ENCODE measurements around the gene ABI3. TPM values are rescaled to one million over a fixed set of nuclear protein-coding genes. Genes with fewer than 3 reads are reported as not detected.

ABI3 gene
- total and polyA plus RNA-seq, 8 donors: 1.3 to 72.4 (median 6.8) TPM

- WGBS, 5 donors: 51 to 61% (median 60%) methylated on average over 6 of the region's 6 CpGs
- H3K36me3 ChIP-seq: no peaks in the 10 kb centered on the region
- TF ChIP-seq CTCF (IDR thresholded peaks at IDR 0.05): no peak
- TF ChIP-seq EP300 (IDR thresholded peaks at IDR 0.05): no peak
- no peak for TF ChIP-seq POLR2A (IDR thresholded peaks at IDR 0.05)
- no peak for TF ChIP-seq POLR2AphosphoS5 (IDR thresholded peaks at IDR 0.05)
- no peaks in the 10 kb centered on the region for H3K9me3 ChIP-seq
- intact Hi-C loops (cut with DNase I; ENCODE audit: low total_unique reads): loop anchor here (5.0 to 10.0 kb wide), 2 partner anchors 47 to 64 kb away; no protein-coding TSS in a partner anchor
- H3K27me3 ChIP-seq: peaks cover 8 to 66% (median 41%) of the 10 kb centered on the region in 3 donors
- no peak for DNase-seq
- no peak overlapping the region for H3K27ac ChIP-seq
- peak overlapping the region in 2 of 4 donors; percentile 49 to 60 for H3K4me3 ChIP-seq
- peaks cover 14 to 39% (median 28%) of the 10 kb centered on the region in 4 donors for H3K4me1 ChIP-seq
Measured at GRCh38 chr17:49229076-49229804, 18.7 kb downstream of the ABI3 start.

GRCh38 chr17:49229805-49230600, 19.5 kb downstream of the ABI3 start:
- intact Hi-C loops (cut with DNase I; ENCODE audit: low total_unique reads): loop anchor here (5.0 to 10.0 kb wide), 2 partner anchors 48 to 65 kb away; no protein-coding TSS in a partner anchor
- peaks cover under 1 to 58% (median 33%) of the 10 kb centered on the region in 3 donors for H3K27me3 ChIP-seq
- H3K36me3 ChIP-seq: no peaks in the 10 kb centered on the region
- H3K27ac ChIP-seq: peak overlapping the region in 2 of 5 donors; percentile 32 to 46
- TF ChIP-seq EP300 (IDR thresholded peaks at IDR 0.05): no peak
- TF ChIP-seq POLR2AphosphoS5 (IDR thresholded peaks at IDR 0.05): no peak
- TF ChIP-seq CTCF (IDR thresholded peaks at IDR 0.05): no peak
- TF ChIP-seq POLR2A (IDR thresholded peaks at IDR 0.05): no peak
- 3 to 8% (median 7%) methylated on average over 27 to 36 of the region's 36 CpGs for WGBS, 5 donors
- peak overlapping the region; percentile 49 to 60 (median 54) for H3K4me3 ChIP-seq
- no peaks in the 10 kb centered on the region for H3K9me3 ChIP-seq
- peaks cover 8 to 32% (median 21%) of the 10 kb centered on the region in 4 donors for H3K4me1 ChIP-seq
- no peak for DNase-seq

GRCh38 chr17:49230636-49231562, 20.4 kb downstream of the ABI3 start, which contains the start of gene PHOSPHO1:
Gene PHOSPHO1 (minus strand): TSS chr17:49230787. CDS start chr17:49226691, 4,096 bp downstream.
- no peaks in the 10 kb centered on the region for H3K9me3 ChIP-seq
- peaks cover 8 to 32% (median 20%) of the 10 kb centered on the region in 4 donors for H3K4me1 ChIP-seq
- peak within 1 kb of the TSS in 3 of 5 donors; percentile 11 to 46 (median 32) for H3K27ac ChIP-seq
- WGBS, 5 donors: 3 to 11% (median 4%) methylated on average over 15 to 58 of the region's 58 CpGs
- intact Hi-C loops (cut with DNase I; ENCODE audit: low total_unique reads): no loop called here
- peak within 1 kb of the TSS; percentile 49 to 60 (median 54) for H3K4me3 ChIP-seq
- TF ChIP-seq POLR2AphosphoS5 (IDR thresholded peaks at IDR 0.05) (peak in 2 of 3 donors; percentile 14 to 66), POLR2A (IDR thresholded peaks at IDR 0.05) (no peak), CTCF (IDR thresholded peaks at IDR 0.05) (no peak), EP300 (IDR thresholded peaks at IDR 0.05) (no peak)
- peaks cover 0 to 49% (median 26%) of the 10 kb centered on the region in 3 donors for H3K27me3 ChIP-seq
- peak; percentile 86 to 95 for DNase-seq
- no peaks in the 10 kb centered on the region for H3K36me3 ChIP-seq

Measured in stomach (tissue), 9 donors.